Endometrial microvascular endothelial cells (primary cell): Measurements from ENCODE around the gene WDR72. TPM values are rescaled to one million over a fixed set of nuclear protein-coding genes. Genes with fewer than 3 reads are reported as not detected.
"Not testable (repeated sequence)": the region's sequence is repeated elsewhere in the genome, so short reads cannot be mapped to it uniquely, and the experiment has no call there.

ENCODE experiments used
- in situ Hi-C: cut with HindIII; loops from 2 replicates; pipeline ENCODE4 v1.10.0; 2017; ENCODE audit warnings: low sequenced_read_pairs, low pct_unique_long_range_greater_than_20kb; ENCODE audit errors: inconsistent ontology term
- total RNA-seq: library from RNA; depleted of rRNA; stranded (reverse); fragments of >200 nt; gene quantifications from one replicate; pipeline ENCODE4 v1.2.3, GENCODE V29; 2015; ENCODE audit errors: inconsistent ontology term

Gene WDR72
- total RNA-seq, result not detected

GRCh38 chr15:53759411-53759931, at the start of gene WDR72:
WDR72 (minus strand) TSS chr15:53759663; CDS start chr15:53733149, 26,514 bp downstream.
- in situ Hi-C loops, result no loop called here

GRCh38 chr15:53808058-53808706, 48.7 kb upstream of the WDR72 start:
- in situ Hi-C loops, result no loop called here

- in situ Hi-C loops, result no loop called here
Observed at GRCh38 chr15:53807501-53807900, 48.0 kb upstream of the WDR72 start.

- in situ Hi-C loops, result no loop called here
Observed at GRCh38 chr15:53802672-53803071, 43.2 kb upstream of the WDR72 start.

GRCh38 chr15:53791581-53791980, 32.1 kb upstream of the WDR72 start:
- in situ Hi-C loops, result no loop called here

- in situ Hi-C loops, result no loop called here
Observed at GRCh38 chr15:53789654-53790375, 30.4 kb upstream of the WDR72 start.

- in situ Hi-C loops, result no loop called here
Observed at GRCh38 chr15:53786401-53786800, 26.9 kb upstream of the WDR72 start.

GRCh38 chr15:53785241-53785640, 25.8 kb upstream of the WDR72 start:
- in situ Hi-C loops, result not testable (repeated sequence)

GRCh38 chr15:53762916-53763315, 3.5 kb upstream of the WDR72 start:
- in situ Hi-C loops, result no loop called here

GRCh38 chr15:53758412-53758811, 1.1 kb downstream of the WDR72 start:
- in situ Hi-C loops, result no loop called here

- in situ Hi-C loops, result no loop called here
Observed at GRCh38 chr15:53757906-53758305, 1.6 kb downstream of the WDR72 start.

- in situ Hi-C loops, result no loop called here
Observed at GRCh38 chr15:53753813-53754212, 5.7 kb downstream of the WDR72 start.

GRCh38 chr15:53752406-53752805, 7.1 kb downstream of the WDR72 start:
- in situ Hi-C loops, result no loop called here

- in situ Hi-C loops, result no loop called here
Observed at GRCh38 chr15:53747501-53748068, 11.9 kb downstream of the WDR72 start.

GRCh38 chr15:53746101-53746500, 13.4 kb downstream of the WDR72 start:
- in situ Hi-C loops, result no loop called here

- in situ Hi-C loops, result no loop called here
Observed at GRCh38 chr15:53739651-53740050, 19.8 kb downstream of the WDR72 start.

GRCh38 chr15:53739187-53739586, 20.3 kb downstream of the WDR72 start:
- in situ Hi-C loops, result no loop called here

- in situ Hi-C loops, result no loop called here
Observed at GRCh38 chr15:53721334-53722087, 38.0 kb downstream of the WDR72 start.
